Aorta (tissue), 5 donors: ENCODE measurements around the gene KLHL29. TPM values are rescaled to one million over a fixed set of nuclear protein-coding genes. Genes with fewer than 3 reads are reported as not detected.

ENCODE experiments used
- ATAC-seq: fragments of 200-7000 bp; cut with Tn5 transposase; one replicate; pipeline ENCODE4 v1.9.1; 2022; ENCODE audit warnings: moderate library complexity; ENCODE audit not compliant: low FRiP score
- DNase-seq, 2 donors: peaks; one replicate each; pipeline ENCODE4 v3.0.0-alpha.2; 2020
- H3K27ac ChIP-seq, 2 donors: one replicate each; pipeline ENCODE4 v1.5.1; 2013; ENCODE audit warnings: low read length in 2 of 2, mild to moderate bottlenecking in 2 of 2, moderate library complexity in 2 of 2, control low read depth in 1 of 2, inconsistent platforms in 1 of 2, low read depth in 1 of 2
- H3K27me3 ChIP-seq, 2 donors: one replicate each; pipeline ENCODE4 v1.6.1; 2013; ENCODE audit warnings: control low read depth in 1 of 2, low read length in 1 of 2, mild to moderate bottlenecking in 1 of 2, moderate library complexity in 1 of 2; ENCODE audit not compliant: insufficient read depth in 2 of 2, control insufficient read depth in 1 of 2
- H3K36me3 ChIP-seq, 2 donors: one replicate each; pipeline ENCODE4 v1.6.1; 2013; ENCODE audit warnings: control low read depth in 1 of 2, low read length in 1 of 2, mild to moderate bottlenecking in 1 of 2; ENCODE audit not compliant: insufficient read depth in 2 of 2, control insufficient read depth in 1 of 2
- H3K4me1 ChIP-seq, 2 donors: one replicate each; pipeline ENCODE4 v1.6.1; 2013; ENCODE audit warnings: low read length in 2 of 2, control low read depth in 1 of 2, mild to moderate bottlenecking in 1 of 2, moderate library complexity in 1 of 2; ENCODE audit not compliant: insufficient read depth in 2 of 2, control insufficient read depth in 1 of 2
- H3K4me3 ChIP-seq, 2 donors: one replicate each; pipeline ENCODE4 v1.5.1; 2013; ENCODE audit warnings: low read length in 2 of 2, control low read depth in 1 of 2, mild to moderate bottlenecking in 1 of 2
- H3K9me3 ChIP-seq: one replicate; pipeline ENCODE4 v1.6.1; 2013; ENCODE audit warnings: mild to moderate bottlenecking, low read length; ENCODE audit not compliant: control insufficient read depth
- WGBS, 2 donors: extraction: QIAGEN DNeasy Blood & Tissue Kit; methylation state at CpG; one replicate each; pipeline ENCODE4 v1.1.7; 2013; 5-methylcytosine and 5-hydroxymethylcytosine counted together
- intact Hi-C, 2 donors: fragments of 100-400 bp; cut with DNase I; formaldehyde crosslinking; loops; one replicate each; pipeline versions ENCODE4 v1.14.2 to v1.15.0; 2022
- polyA plus RNA-seq, 2 donors: library from polyadenylated mRNA; stranded (reverse); fragments of 200-250 nt; gene quantifications; one replicate each; pipeline ENCODE4 v1.2.3, GENCODE V29; 2013
- total RNA-seq, 2 donors: library from RNA; stranded (reverse); fragmentation: NEBNext Ultra II Directional; extraction: Animal tissue kit (Norgen Biotek cat#: 25700); gene quantifications; one replicate each; pipeline ENCODE4 v1.2.1, GENCODE V29; 2021
- donor health status: healthy with polysubstance abuse.
- donor health status: Bipolar disorder and iron deficiency.
- donor health status: DM: no; HTN: no; CAD: no.
- donor health status: DM: no; HTN: no; CAD: no.
- donor health status: DM: yes; HTN: yes; CAD: no.

KLHL29 gene
- total and polyA plus RNA-seq, 4 donors: 0.75 to 13.4 (median 8.1) TPM

DNA sequence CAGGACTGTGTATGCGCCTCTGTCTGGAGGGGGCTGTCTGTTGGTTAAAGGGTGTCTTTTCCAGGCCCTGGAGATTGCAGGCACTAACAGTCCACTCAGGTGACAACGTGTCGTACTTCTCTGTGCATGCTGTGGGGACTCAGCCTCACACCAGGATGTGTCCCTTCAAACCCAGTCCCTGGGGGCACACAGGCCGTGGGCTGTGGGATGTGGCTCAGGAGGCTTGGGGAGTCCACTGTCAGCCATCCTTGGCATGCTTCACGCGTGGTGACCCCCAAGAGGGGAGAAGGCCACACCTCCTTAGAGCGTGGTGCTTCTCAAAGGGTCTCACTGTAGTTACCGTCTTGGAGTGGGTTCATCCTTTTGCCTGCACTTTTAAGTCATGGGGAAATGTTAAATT lies 127.8 kb downstream of the KLHL29 start:
- WGBS, 2 donors: 84 to 90% methylated on average over 8 of the region's 8 CpGs
- H3K4me3 ChIP-seq: no peak overlapping the region
- H3K4me1 ChIP-seq: no peaks in the 10 kb centered on the region
- no peaks in the 10 kb centered on the region for H3K27me3 ChIP-seq
- no peaks in the 10 kb centered on the region for H3K9me3 ChIP-seq
- intact Hi-C loops: no loop called here
- peak; percentile 9 for ATAC-seq
- no peak overlapping the region for H3K27ac ChIP-seq
- H3K36me3 ChIP-seq: no peaks in the 10 kb centered on the region
- DNase-seq: peak in 1 of 2 donors; percentile 33

DNA sequence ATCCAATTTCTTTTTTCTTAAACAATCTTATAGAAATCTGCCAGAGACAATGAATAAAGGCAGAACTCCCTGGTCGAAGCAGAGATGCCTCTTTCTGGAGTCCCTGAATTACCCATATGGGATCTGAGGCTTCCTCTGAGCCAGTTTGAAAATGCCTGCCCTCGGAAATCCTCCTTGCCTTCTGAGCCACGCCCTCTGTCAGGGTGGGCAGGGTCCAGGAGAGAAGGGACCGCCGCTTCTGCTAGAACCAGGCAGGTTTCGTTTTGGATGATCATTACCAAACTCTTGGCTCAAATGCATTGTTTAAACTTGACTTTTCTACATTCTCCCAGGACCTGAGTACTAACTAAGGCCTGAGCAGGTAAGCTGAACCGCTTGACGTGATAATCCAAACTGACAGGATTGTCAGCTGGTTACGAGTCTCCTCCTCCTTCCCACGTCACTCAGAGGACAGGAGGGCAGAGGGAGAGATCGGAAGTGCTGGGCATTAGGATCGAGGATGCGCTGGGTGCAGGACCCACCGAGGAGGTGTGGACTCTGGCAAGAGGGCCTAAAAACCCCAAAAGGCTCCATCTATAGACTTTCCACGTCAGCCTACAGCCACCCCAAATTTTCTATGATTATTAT lies 128.4 kb downstream of the KLHL29 start:
- intact Hi-C loops: no loop called here
- ATAC-seq (no peak), DNase-seq (peak in 1 of 2 donors; percentile 46)
- H3K27ac ChIP-seq: no peak overlapping the region
- 86 to 91% methylated on average over 15 of the region's 15 CpGs for WGBS, 2 donors
- no peaks in the 10 kb centered on the region for H3K4me1 ChIP-seq
- no peaks in the 10 kb centered on the region for H3K27me3 ChIP-seq
- no peak overlapping the region for H3K4me3 ChIP-seq
- no peaks in the 10 kb centered on the region for H3K36me3 ChIP-seq
- H3K9me3 ChIP-seq: no peaks in the 10 kb centered on the region

DNA sequence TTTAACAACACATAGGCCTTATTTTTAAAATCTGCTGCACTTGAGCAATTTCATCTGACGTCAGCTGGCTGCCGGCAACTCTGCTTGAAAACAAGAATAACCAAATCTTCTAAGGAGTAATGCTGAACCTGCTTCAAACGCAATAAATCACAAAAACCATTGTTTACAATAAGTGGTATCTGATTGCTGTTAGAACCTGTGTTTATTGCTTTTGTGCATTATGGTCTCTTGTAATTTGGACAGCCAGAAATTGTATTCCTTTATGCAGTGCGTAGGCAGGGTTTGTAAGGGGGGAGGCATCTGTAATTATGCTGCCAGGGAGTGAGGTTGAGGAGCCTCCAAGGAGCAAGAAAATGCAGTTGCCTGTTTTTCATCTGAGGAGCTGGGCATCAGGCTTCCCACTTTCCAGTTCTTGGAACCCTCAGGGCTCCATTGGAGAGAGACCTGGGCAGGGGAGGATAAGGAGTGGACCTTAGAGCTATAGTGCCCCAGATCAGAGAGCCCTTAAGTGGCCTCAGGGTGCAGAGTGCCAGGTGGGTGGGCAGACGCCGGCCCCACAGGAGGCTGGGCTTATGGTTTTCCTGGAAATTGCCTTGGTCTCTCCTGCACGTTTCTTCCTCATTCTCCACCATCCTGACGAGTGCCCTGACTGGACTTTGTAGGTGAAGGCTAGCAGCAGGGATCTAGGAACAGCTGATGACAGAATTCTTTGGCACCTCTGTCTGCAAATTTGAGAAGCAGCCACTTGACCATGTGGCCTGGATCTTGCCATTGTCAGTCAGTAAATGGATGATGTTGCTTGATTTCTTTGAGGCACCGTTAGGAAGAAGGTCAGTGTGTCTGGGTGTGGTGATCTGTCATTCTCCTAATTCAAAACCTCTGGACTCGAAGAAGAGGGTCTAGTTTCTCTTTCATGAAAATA lies 129.2 kb downstream of the KLHL29 start:
- peak; percentile 6 for ATAC-seq
- Histone ChIP-seq H3K4me3 (no peak overlapping the region), H3K9me3 (no peaks in the 10 kb centered on the region), H3K4me1 (no peaks in the 10 kb centered on the region), H3K27me3 (no peaks in the 10 kb centered on the region), H3K36me3 (no peaks in the 10 kb centered on the region), H3K27ac (no peak overlapping the region)
- peak in 1 of 2 donors; percentile 32 for DNase-seq
- intact Hi-C loops: no loop called here
- 88 to 89% methylated on average over 10 of the region's 10 CpGs for WGBS, 2 donors

DNA sequence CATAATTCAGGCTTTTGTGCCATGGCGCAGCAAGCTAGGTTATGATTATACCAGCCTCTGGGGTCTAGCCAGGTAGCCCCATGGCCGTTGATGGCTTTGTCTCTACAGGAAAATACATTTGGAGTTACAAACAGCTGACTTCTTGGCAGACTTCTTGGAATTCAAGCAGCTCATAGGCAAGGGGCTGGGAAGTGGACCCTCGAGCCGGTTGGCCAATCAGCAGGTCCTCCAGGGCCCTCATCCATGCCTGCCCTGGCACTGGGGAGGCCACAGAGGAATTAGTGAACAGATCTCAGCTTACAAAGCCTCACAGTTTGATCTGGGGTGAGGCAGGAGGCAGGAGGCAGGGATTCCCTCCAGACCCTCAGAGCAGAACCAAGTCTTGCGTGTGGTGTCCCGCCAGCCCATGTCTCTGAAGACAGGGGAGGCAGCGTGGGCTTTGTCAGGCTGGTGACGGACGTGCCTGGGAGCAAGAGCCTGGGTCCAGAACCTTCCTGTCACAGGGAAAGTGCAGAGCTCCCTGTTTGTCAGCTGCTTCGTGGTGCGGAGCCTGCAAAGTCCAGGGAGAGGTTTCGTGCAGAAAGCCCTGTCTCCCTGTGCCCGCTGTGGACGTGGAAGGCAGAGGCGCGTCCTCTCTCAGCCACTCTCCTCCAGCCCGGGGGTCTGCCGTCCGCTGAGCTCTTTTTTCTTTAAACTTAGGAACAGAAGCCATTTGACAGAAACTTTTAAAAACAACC lies 131.7 kb downstream of the KLHL29 start:
- H3K36me3 ChIP-seq: no peaks in the 10 kb centered on the region
- no peak for ATAC-seq
- 93% methylated on average over 19 of the region's 19 CpGs for WGBS, 2 donors
- H3K27ac ChIP-seq: no peak overlapping the region
- no peaks in the 10 kb centered on the region for H3K27me3 ChIP-seq
- peak in 1 of 2 donors; percentile 13 for DNase-seq
- no peaks in the 10 kb centered on the region for H3K9me3 ChIP-seq
- intact Hi-C loops: no loop called here
- H3K4me1 ChIP-seq: no peaks in the 10 kb centered on the region
- no peak overlapping the region for H3K4me3 ChIP-seq

DNA sequence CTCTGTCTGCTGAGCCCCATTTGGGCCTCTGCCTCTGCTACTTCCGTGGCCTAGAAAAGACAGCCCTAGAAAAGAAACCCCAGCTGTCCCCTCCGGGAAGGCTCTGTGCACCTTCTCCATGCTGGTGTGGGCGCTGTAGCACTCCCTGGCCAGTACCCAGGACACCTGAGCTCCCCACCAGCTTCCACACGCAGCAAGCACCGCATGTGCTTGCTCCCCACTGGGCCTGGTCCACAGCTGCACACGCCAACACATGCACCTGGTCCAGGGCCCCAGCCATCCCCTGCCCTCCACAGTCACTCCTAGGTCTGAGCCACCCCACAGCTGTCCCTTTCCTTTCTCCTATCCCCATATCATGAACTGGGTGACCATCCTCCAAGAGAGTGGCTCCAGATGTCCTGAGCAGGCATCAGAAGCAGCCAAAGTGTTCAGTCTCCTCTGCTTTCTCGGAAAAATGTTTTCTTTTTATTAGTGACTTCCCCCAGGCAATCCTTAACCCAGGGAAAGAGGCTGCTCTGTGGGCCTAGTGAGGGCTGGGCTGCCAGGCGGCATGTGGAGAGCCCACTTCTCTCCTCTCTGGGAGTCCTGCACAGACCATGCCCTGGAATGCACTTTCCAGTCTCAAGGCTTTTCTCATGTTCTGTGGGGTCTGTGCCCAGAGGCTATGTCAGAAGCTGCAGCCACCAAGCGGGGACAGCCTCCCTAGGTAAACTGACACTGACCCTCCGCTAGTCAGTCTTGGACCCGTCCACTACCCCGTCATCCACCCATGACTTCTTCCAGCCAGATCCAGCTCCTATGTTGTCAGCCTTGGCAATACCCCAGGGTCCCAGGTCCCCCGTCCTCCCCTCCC lies 133.7 kb downstream of the KLHL29 start:
- intact Hi-C loops: no loop called here
- no peaks in the 10 kb centered on the region for H3K4me1 ChIP-seq
- no peaks in the 10 kb centered on the region for H3K36me3 ChIP-seq
- no peak overlapping the region for H3K27ac ChIP-seq
- H3K4me3 ChIP-seq: no peak overlapping the region
- WGBS, 2 donors: 86 to 88% methylated on average over 13 of the region's 13 CpGs
- DNase-seq: peak in 1 of 2 donors; percentile 32
- ATAC-seq: no peak
- H3K27me3 ChIP-seq: no peaks in the 10 kb centered on the region
- no peaks in the 10 kb centered on the region for H3K9me3 ChIP-seq

DNA sequence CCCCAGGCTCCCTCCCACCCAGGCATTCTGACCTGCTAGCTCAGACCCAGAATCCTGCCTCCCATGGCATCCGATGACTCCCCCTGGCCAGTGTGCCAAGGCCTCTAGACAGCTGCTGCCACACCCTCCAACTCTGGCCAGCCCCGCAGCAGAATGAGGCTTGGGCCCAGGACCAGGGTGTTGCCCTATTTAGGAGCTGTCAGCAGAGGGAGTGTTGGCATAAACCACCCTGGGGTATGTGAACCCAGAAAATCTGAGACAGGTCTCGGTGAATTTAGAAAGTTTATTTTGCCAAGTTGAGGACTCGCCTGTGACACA lies 134.3 kb downstream of the KLHL29 start:
- Histone ChIP-seq H3K9me3 (no peaks in the 10 kb centered on the region), H3K27ac (no peak overlapping the region), H3K27me3 (no peaks in the 10 kb centered on the region), H3K36me3 (no peaks in the 10 kb centered on the region), H3K4me3 (no peak overlapping the region), H3K4me1 (no peaks in the 10 kb centered on the region)
- ATAC-seq (no peak), DNase-seq (peak in 1 of 2 donors; percentile 59)
- 54 to 66% methylated on average over 4 of the region's 4 CpGs for WGBS, 2 donors
- intact Hi-C loops: no loop called here

DNA sequence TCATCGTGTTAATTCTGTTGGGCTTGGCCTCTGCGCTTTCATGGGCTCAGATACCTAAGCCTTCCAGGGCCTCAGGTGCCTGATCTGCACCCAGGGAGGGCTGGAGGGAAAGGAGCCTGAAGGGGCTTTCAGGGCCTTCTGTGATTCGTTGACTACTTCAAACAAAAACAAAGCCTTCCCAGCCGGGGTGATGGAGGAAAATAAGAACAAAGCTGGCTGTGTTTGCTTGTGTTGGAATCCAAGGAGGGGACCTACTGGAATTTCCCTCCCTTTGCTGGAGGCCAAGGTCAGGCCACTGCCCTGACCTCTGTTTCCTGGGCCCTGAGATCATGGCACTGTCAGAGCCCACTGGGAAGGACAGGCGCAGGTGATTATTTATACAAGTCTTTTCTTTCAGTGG lies 135.3 kb downstream of the KLHL29 start:
- intact Hi-C loops: loop anchor here in 1 of 2 donors (5.0 kb wide), 1 partner anchor 47 kb away; no protein-coding TSS in a partner anchor
- H3K4me3 ChIP-seq: no peak overlapping the region
- ATAC-seq: no peak
- no peaks in the 10 kb centered on the region for H3K27me3 ChIP-seq
- 81 to 84% methylated on average over 5 of the region's 5 CpGs for WGBS, 2 donors
- no peaks in the 10 kb centered on the region for H3K9me3 ChIP-seq
- DNase-seq: peak in 1 of 2 donors; percentile 10
- H3K27ac ChIP-seq: no peak overlapping the region
- H3K36me3 ChIP-seq: no peaks in the 10 kb centered on the region
- H3K4me1 ChIP-seq: no peaks in the 10 kb centered on the region

DNA sequence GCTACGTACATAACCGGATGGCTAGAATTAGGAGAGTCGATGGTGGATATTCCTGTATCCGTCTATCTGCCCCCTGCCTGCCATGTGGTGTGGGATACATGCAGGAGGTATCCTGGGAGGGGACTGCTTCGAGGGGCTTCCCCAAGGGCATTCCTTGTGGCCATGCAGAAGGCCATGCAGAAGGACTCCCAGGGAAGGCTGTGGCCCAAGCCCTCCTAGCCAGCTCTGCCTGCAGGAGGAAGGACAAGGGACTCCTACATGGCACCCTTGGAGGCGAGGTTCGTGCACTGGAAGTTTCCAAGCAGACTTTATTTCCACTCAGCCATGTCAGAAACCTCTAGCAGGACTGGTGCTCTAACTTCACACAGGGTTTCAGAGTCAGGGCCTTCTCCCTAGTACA lies 136.1 kb downstream of the KLHL29 start:
- H3K9me3 ChIP-seq: no peaks in the 10 kb centered on the region
- H3K27ac ChIP-seq: no peak overlapping the region
- ATAC-seq (no peak), DNase-seq (peak in 1 of 2 donors; percentile 34)
- intact Hi-C loops: loop anchor here in 1 of 2 donors (5.0 kb wide), 1 partner anchor 46 kb away; no protein-coding TSS in a partner anchor
- H3K27me3 ChIP-seq: no peaks in the 10 kb centered on the region
- 95 to 96% methylated on average over 7 of the region's 7 CpGs for WGBS, 2 donors
- no peak overlapping the region for H3K4me3 ChIP-seq
- H3K36me3 ChIP-seq: no peaks in the 10 kb centered on the region
- H3K4me1 ChIP-seq: no peaks in the 10 kb centered on the region
